ENCODE measurements around the gene SND1. TPM values are rescaled to one million over a fixed set of nuclear protein-coding genes. Genes with fewer than 3 reads are reported as not detected.

SND1 gene
- total RNA-seq, 4 donors from 2014 or later, result 84.2 to 98.8 (median 93.4) TPM

DNA sequence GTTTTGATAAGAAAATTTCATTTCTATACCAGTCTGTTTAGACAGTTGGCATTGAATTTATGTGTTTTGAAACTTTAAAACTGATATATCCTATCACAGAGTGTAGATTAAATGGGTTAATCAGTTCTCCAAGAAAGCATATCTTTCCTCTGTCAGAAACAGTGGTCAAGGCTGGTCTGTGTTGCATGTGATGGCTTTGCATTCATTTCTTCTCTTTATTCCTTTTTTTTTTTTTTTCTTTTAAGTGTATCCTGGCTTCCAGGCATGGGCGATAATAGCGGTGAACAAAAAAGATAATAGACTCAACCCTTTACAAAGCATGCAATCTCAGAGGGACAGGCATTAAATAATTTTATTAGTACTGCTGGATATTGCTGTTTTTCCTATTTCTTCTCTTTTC, 242.6 kb downstream of the SND1 start:
- H3K4me1 ChIP-seq, result no peaks in the 10 kb centered on the region
- H3K27me3 ChIP-seq, result no peaks in the 10 kb centered on the region
- intact Hi-C loops (cut with DNase I), result no loop called here
- H3K4me3 ChIP-seq, result no peak overlapping the region
- DNase-seq, result no peak
- TF ChIP-seq, protein P1, sequence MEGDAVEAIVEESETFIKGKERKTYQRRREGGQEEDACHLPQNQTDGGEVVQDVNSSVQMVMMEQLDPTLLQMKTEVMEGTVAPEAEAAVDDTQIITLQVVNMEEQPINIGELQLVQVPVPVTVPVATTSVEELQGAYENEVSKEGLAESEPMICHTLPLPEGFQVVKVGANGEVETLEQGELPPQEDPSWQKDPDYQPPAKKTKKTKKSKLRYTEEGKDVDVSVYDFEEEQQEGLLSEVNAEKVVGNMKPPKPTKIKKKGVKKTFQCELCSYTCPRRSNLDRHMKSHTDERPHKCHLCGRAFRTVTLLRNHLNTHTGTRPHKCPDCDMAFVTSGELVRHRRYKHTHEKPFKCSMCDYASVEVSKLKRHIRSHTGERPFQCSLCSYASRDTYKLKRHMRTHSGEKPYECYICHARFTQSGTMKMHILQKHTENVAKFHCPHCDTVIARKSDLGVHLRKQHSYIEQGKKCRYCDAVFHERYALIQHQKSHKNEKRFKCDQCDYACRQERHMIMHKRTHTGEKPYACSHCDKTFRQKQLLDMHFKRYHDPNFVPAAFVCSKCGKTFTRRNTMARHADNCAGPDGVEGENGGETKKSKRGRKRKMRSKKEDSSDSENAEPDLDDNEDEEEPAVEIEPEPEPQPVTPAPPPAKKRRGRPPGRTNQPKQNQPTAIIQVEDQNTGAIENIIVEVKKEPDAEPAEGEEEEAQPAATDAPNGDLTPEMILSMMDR (IDR thresholded peaks at IDR 0.05), result no peak
- TF ChIP-seq POLR2A (IDR thresholded peaks at IDR 0.05), result no peak
- WGBS, 2 donors, result 86 to 95% methylated on average over 2 of the region's 2 CpGs
- no peaks in the 10 kb centered on the region for H3K9me3 ChIP-seq
- H3K36me3 ChIP-seq, result peaks cover 0 to 39% (median 0%) of the 10 kb centered on the region in 3 donors
- no peak overlapping the region for H3K27ac ChIP-seq

DNA sequence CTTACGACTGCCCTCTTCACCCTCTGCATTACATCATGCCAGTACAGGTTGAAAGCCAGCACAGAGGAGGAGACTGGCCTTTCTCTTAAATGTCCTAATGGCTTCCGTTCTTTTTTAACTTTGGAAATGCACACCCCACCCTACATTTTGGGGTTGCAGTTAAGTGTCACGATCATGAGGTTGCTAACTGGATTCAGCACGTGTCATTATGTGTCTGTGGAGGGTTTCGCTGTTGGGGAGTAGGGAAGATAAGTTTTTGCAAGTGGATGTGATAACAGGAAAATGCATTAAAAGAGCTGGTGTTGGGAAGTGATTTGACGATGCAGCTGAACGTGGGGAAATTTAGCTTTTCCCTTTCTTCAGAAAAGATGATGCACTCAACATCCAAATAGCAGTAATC, 243.4 kb downstream of the SND1 start:
- Histone ChIP-seq H3K27me3 (no peaks in the 10 kb centered on the region), H3K36me3 (peaks cover 0 to 31% (median 0%) of the 10 kb centered on the region in 3 donors), H3K4me1 (no peaks in the 10 kb centered on the region), H3K4me3 (no peak overlapping the region), H3K9me3 (no peaks in the 10 kb centered on the region), H3K27ac (no peak overlapping the region)
- no peak for DNase-seq
- intact Hi-C loops (cut with DNase I), result no loop called here
- TF ChIP-seq, protein P1 (IDR thresholded peaks at IDR 0.05), result no peak
- TF ChIP-seq POLR2A (IDR thresholded peaks at IDR 0.05), result no peak
- WGBS, 2 donors, result 92% methylated on average over 7 of the region's 7 CpGs

DNA sequence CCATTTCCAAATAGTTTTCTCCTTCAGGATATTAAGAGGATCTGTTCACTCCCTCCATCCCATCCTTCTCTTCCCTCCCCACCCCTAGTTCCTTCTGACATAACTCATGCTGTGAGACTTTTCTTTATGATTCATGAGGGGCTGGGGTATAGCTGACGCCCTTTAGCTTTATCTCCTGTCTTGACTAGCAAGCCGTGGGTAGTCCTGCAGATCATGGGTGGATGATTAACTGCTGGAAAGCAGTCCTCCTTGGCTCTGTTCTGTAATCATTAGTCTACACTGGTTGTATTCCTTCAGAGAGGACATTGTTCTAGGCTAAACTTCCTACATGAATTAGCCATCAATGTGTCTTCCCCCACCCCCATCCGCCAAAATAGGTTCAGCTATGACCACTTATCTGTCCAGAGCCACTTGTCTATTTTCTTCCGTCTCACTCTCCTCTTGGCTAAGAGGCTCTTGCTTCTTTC, 243.9 kb downstream of the SND1 start:
- no peaks in the 10 kb centered on the region for H3K9me3 ChIP-seq
- DNase-seq, result no peak
- peaks cover 0 to 2% (median 0%) of the 10 kb centered on the region in 3 donors for H3K4me1 ChIP-seq
- no peak overlapping the region for H3K27ac ChIP-seq
- WGBS, 2 donors, result 84 to 86% methylated on average over 4 of the region's 4 CpGs
- H3K4me3 ChIP-seq, result no peak overlapping the region
- H3K36me3 ChIP-seq, result peaks cover 0 to 26% (median 0%) of the 10 kb centered on the region in 3 donors
- TF ChIP-seq POLR2A (IDR thresholded peaks at IDR 0.05), result no peak
- TF ChIP-seq, protein P1 (IDR thresholded peaks at IDR 0.05), result no peak
- H3K27me3 ChIP-seq, result no peaks in the 10 kb centered on the region
- intact Hi-C loops (cut with DNase I), result no loop called here

DNA sequence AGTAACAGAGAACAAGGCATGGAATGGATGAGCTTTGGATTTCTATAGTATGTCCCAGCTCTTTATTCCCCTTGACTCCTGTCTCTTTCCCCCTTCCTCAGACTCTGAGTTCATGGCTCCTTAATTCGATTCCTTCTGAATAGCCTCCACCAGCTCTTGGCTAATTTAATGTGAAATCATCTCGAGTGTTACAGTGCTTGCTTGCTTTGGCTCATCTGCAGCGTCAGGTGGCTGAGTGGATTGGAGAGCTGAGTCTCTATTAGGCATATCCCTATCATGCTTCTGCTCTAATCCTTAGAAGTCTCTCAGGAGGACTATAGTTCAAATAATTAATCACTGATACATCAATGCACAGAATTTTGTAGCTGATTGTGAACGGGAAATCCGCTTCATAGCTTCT, 244.7 kb downstream of the SND1 start:
- Histone ChIP-seq H3K27ac (no peak overlapping the region), H3K4me3 (no peak overlapping the region), H3K27me3 (no peaks in the 10 kb centered on the region), H3K36me3 (peaks cover 0 to 19% (median 0%) of the 10 kb centered on the region in 3 donors), H3K9me3 (no peaks in the 10 kb centered on the region), H3K4me1 (peaks cover 0 to 10% (median 0%) of the 10 kb centered on the region in 3 donors)
- TF ChIP-seq, protein P1 (IDR thresholded peaks at IDR 0.05), result no peak
- intact Hi-C loops (cut with DNase I), result no loop called here
- 83 to 86% methylated on average over 5 of the region's 5 CpGs for WGBS, 2 donors
- DNase-seq, result no peak

DNA sequence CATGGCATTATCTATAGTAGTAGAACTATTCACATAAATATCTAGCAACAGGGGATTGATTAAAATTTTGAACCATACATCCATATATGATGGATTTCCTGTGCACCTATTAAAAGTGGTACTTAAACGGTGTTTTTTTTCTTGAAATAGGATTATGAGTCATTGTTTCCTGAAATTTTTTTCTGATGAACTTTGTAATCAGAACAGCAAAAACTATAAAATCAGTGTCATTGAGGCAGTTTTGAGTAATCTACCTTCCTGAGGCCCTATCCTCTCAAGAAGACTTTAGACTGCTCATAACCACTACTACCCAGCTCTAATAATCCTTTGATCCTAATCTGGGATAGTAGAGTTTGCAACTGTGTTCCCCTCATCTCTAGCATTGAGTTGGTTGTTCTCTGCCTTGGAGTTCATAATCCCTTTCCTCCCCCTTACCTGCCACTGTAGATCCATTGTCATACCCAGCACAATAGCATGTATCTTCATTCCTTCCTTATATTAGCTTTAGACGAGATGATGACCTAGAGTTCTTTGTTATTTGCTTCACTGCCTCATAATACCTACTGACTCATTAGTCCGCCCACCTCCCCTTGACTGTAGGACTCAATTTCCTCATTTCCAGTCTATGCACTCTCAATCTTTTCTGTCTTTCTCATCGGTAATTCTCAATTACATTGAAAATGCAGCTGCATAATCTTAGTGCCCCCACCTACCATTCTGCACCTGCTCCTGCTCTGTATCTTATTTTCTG, 245.9 kb downstream of the SND1 start:
- intact Hi-C loops (cut with DNase I), result no loop called here
- Histone ChIP-seq H3K27ac (no peak overlapping the region), H3K36me3 (peaks cover 0 to 12% (median 0%) of the 10 kb centered on the region in 3 donors), H3K4me3 (no peak overlapping the region), H3K9me3 (no peaks in the 10 kb centered on the region), H3K27me3 (no peaks in the 10 kb centered on the region), H3K4me1 (peaks cover 0 to 15% (median 0%) of the 10 kb centered on the region in 3 donors)
- no peak for TF ChIP-seq POLR2A (IDR thresholded peaks at IDR 0.05)
- TF ChIP-seq, protein P1 (IDR thresholded peaks at IDR 0.05), result no peak
- 55 to 58% methylated on average over 4 of the region's 4 CpGs for WGBS, 2 donors
- DNase-seq, result no peak

All from esophagus squamous epithelium (tissue), 5 donors.